K562 (cell line): ENCODE results near the gene PDHX. TPM values are rescaled to one million over a fixed set of nuclear protein-coding genes. Genes with fewer than 3 reads are reported as not detected.

Experiments
- ATAC-seq: fragments of 200-7000 bp; cut with Tn5 transposase; 3 replicates; pipeline ENCODE4 v1.9.1; 2020; ENCODE audit warnings: moderate library complexity
- BruUV-seq: library from RNA; stranded (reverse); fragments of 400-500 nt; replicated peaks from 2 replicates; lab custom pipeline; 2021; lab: Mats Ljungman, UMichigan
- CTCF ChIA-PET: fragments of 300-600 bp; formaldehyde crosslinking; extraction: SDS; loops from one replicate; lab custom pipeline; 2021; ENCODE audit warnings: low intra/inter-chr PET ratio; lab: Yijun Ruan, JAX
- POLR2A ChIA-PET: fragments of 300-600, 350-650 bp; sonication (Branson Sonifier 250); formaldehyde crosslinking; extraction: SDS; loops from one replicate; lab custom pipeline; 2021; ENCODE audit warnings: antibody characterized with exemption, inconsistent platforms; lab: Yijun Ruan, JAX
- DNase-seq, 4 experiments: peaks; one replicate each; pipeline versions ENCODE4 v3.0.0 to v3.0.0-alpha.2; 2011 to 2018; ENCODE audit warnings: low spot score in 3 of 4, mixed read lengths in 3 of 4; ENCODE audit errors: extremely low read depth in 1 of 4
- FAIRE-seq: peaks from 2 replicates; lab custom pipeline; 2011; peaks lifted over from hg19 to GRCh38; lab: Jason Lieb, UNC
- H2AFZ ChIP-seq: 2 replicates; pipeline ENCODE4 v1.6.0; 2011; ENCODE audit warnings: low read depth, low read length, control low read depth, inconsistent platforms
- H3K27ac ChIP-seq: fragments of 200-600 bp; 3 replicates; pipeline ENCODE4 v1.8.0; 2011; ENCODE audit warnings: low read depth, mild to moderate bottlenecking, control low read depth, inconsistent platforms, low read length, moderate library complexity, mixed read lengths; ENCODE audit errors: extremely low read depth
- H3K27me3 ChIP-seq, 2 experiments: fragments of 300-600 bp in 1 of 2; 2 replicates in 1 of 2; 3 replicates in 1 of 2; pipeline versions ENCODE4 v1.6.0 to v1.8.0; 2011; ENCODE audit warnings: inconsistent platforms in 2 of 2, low read length in 2 of 2, mild to moderate bottlenecking in 1 of 2, mixed read lengths in 1 of 2, moderate library complexity in 1 of 2; ENCODE audit not compliant: control insufficient read depth in 2 of 2, insufficient read depth in 2 of 2
- H3K36me3 ChIP-seq: fragments of 300-600 bp; 3 replicates; pipeline ENCODE4 v1.8.0; 2011; ENCODE audit warnings: mild to moderate bottlenecking, low read length, inconsistent platforms; ENCODE audit not compliant: control insufficient read depth, insufficient read depth
- H3K4me1 ChIP-seq, 2 experiments: fragments of 200-600 bp in 1 of 2; replicated peaks in 1 of 2; 2 replicates in 1 of 2; 3 replicates in 1 of 2; pipeline versions ENCODE4 v1.5.1 to v1.8.0; 2011; ENCODE audit warnings: inconsistent platforms in 2 of 2, low read length in 2 of 2, mild to moderate bottlenecking in 1 of 2, mixed read lengths in 1 of 2, moderate library complexity in 1 of 2; ENCODE audit not compliant: control insufficient read depth in 2 of 2, insufficient read depth in 2 of 2
- H3K4me2 ChIP-seq: 2 replicates; pipeline ENCODE4 v1.6.1; 2011; ENCODE audit warnings: low read length, control low read depth, inconsistent platforms, mixed read lengths; ENCODE audit not compliant: insufficient read depth
- H3K4me3 ChIP-seq: fragments of 200-600 bp; sonication (generic), shearing (Covaris generic); 2 replicates; pipeline ENCODE4 v1.5.1; 2016; ENCODE audit warnings: control low read depth, inconsistent platforms
- H3K79me2 ChIP-seq: fragments of 200-600 bp; 3 replicates; pipeline ENCODE4 v1.8.0; 2011; ENCODE audit warnings: low read length, inconsistent platforms; ENCODE audit not compliant: control insufficient read depth, insufficient read depth
- H3K9ac ChIP-seq, 2 experiments: 2 replicates each; pipeline versions ENCODE4 v1.6.0 to v1.6.1; 2011; ENCODE audit warnings: low read depth in 2 of 2, low read length in 2 of 2, control low read depth in 1 of 2, inconsistent platforms in 1 of 2, mild to moderate bottlenecking in 1 of 2, mixed read lengths in 1 of 2; ENCODE audit not compliant: insufficient read depth in 1 of 2
- H3K9me1 ChIP-seq: one replicate; pipeline ENCODE4 v1.6.0; 2011; ENCODE audit warnings: inconsistent platforms, mild to moderate bottlenecking, low read length, moderate library complexity; ENCODE audit not compliant: control insufficient read depth, insufficient read depth
- H3K9me3 ChIP-seq: replicated peaks from 2 replicates; pipeline ENCODE4 v1.5.1; 2011; ENCODE audit warnings: low read depth, low read length, inconsistent platforms; ENCODE audit not compliant: control insufficient read depth, insufficient read depth
- H4K20me1 ChIP-seq: replicated peaks from 2 replicates; pipeline ENCODE4 v1.6.1; 2011; ENCODE audit warnings: low read length, inconsistent platforms, mixed read lengths; ENCODE audit not compliant: control insufficient read depth, insufficient read depth
- ATF2 ChIP-seq: sonication (generic); formaldehyde crosslinking; IDR thresholded peaks from 2 replicates; pipeline ENCODE4 v1.8.1; 2022; ENCODE audit warnings: missing genetic modification reagents
- CBFB ChIP-seq: sonication (generic); formaldehyde crosslinking; IDR thresholded peaks from 2 replicates; pipeline ENCODE4 v1.4.0; 2020; ENCODE audit warnings: mild to moderate bottlenecking, missing genetic modification reagents
- GABPB1 ChIP-seq: sonication (generic); formaldehyde crosslinking; IDR thresholded peaks from 2 replicates; pipeline ENCODE4 v1.8.0; 2022; ENCODE audit warnings: mild to moderate bottlenecking, missing genetic modification reagents
- HDAC1 ChIP-seq, 2 experiments: fragments of 450-650 bp; IDR thresholded peaks; 2 replicates each; pipeline ENCODE4 v1.6.1; 2016 to 2017; ENCODE audit warnings: inconsistent platforms in 1 of 2, mild to moderate bottlenecking in 1 of 2, moderate library complexity in 1 of 2
- MCM2 ChIP-seq: fragments of 450-650 bp; IDR thresholded peaks from 2 replicates; pipeline ENCODE4 v1.6.1; 2017; ENCODE audit warnings: low read depth, mild to moderate bottlenecking
- POU5F1 ChIP-seq: fragments of 150-350 bp; IDR thresholded peaks from 2 replicates; pipeline ENCODE4 v1.6.1; 2014; ENCODE audit warnings: borderline replicate concordance, low read length, low read depth, mild to moderate bottlenecking; ENCODE audit not compliant: partially characterized antibody
- RHOXF2B ChIP-seq: fragments of 250-450 bp; sonication (Bioruptor Pico); conservative IDR thresholded peaks from 2 replicates; pipeline ENCODE4 v1.5.1; 2021
- ZBTB12 ChIP-seq: fragments of 250-450 bp; sonication (Bioruptor Pico); IDR thresholded peaks from 2 replicates; pipeline ENCODE4 v1.4.0; 2020
- ZBTB49 ChIP-seq: sonication (generic); formaldehyde crosslinking; IDR thresholded peaks from 2 replicates; pipeline ENCODE4 v1.8.0; 2022; ENCODE audit warnings: missing genetic modification reagents, mild to moderate bottlenecking, borderline replicate concordance
- ZNF75A ChIP-seq: fragments of 450-650 bp; formaldehyde crosslinking; IDR thresholded peaks from 2 replicates; pipeline ENCODE4 v1.4.0; 2020; ENCODE audit warnings: mild to moderate bottlenecking
- WGBS: fragments of 100-300 bp; shearing (Covaris generic); methylation state at CpG from one replicate; pipeline ENCODE4 v1.1.6; 2016; ENCODE audit warnings: low coverage, mixed read lengths; ENCODE audit not compliant: insufficient coverage; ENCODE audit errors: missing lambda C conversion rate; 5-methylcytosine and 5-hydroxymethylcytosine counted together
- in situ Hi-C: fragments of 300-500 bp; cut with MboI; formaldehyde crosslinking; loops from 4 replicates; pipeline ENCODE4 v1.15.0; 2018; ENCODE audit warnings: inconsistent platforms, mixed read lengths
- intact Hi-C: fragments of 100-400 bp; cut with micrococcal nuclease; formaldehyde crosslinking; loops from 2 replicates; pipeline ENCODE4 v1.14.2; 2022
- polyA plus RNA-seq, 8 experiments: library from polyadenylated mRNA; depleted of rRNA in 4 of 8; stranded (reverse) in 5 of 8; unstranded in 3 of 8; fragments of >200 nt; fragmentation: Nextera tagmentation in 2 of 8; fragmentation: Illumina TruSeq in 1 of 8; extraction: Ambion mirVana in 2 of 8; extraction: Trizol in 1 of 8; gene quantifications; 2 replicates each; pipeline versions ENCODE4 v1.2.1 to v1.2.3, GENCODE V29; 2011 to 2014; ENCODE audit warnings: inconsistent platforms in 1 of 8, missing spikeins in 1 of 8
- total RNA-seq, 7 experiments: library from RNA; depleted of rRNA in 6 of 7; stranded (reverse); fragments of >200 nt in 6 of 7; fragmentation: Illumina TruSeq in 2 of 7; extraction: Trizol in 2 of 7; gene quantifications; 2 replicates each; pipeline versions ENCODE4 v1.2.1 to v1.2.3, GENCODE V29; 2011 to 2021; ENCODE audit warnings: low replicate concordance in 1 of 7
- TF ChIP-seq, protein P1 (sequence below): fragments of 250-450 bp; sonication (Bioruptor Pico); IDR thresholded peaks from 2 replicates; pipeline ENCODE4 v1.5.0; 2022; ENCODE audit warnings: mild to moderate bottlenecking
- TF ChIP-seq, protein P2 (sequence below): sonication (generic); formaldehyde crosslinking; IDR thresholded peaks from 2 replicates; pipeline ENCODE4 v1.8.1; 2023; ENCODE audit warnings: mild to moderate bottlenecking, missing genetic modification reagents

The PDHX gene
- total and polyA plus RNA-seq, 9 of the 15 experiments (the other 6 are each of a cell fraction or from before 2014, with no cell fraction given) = 20.8 to 43.5 (median 31.2) TPM

GRCh38 chr11:34970480-34970879, 54.1 kb downstream of the PDHX start (continued):
- TF ChIP-seq, protein P1, sequence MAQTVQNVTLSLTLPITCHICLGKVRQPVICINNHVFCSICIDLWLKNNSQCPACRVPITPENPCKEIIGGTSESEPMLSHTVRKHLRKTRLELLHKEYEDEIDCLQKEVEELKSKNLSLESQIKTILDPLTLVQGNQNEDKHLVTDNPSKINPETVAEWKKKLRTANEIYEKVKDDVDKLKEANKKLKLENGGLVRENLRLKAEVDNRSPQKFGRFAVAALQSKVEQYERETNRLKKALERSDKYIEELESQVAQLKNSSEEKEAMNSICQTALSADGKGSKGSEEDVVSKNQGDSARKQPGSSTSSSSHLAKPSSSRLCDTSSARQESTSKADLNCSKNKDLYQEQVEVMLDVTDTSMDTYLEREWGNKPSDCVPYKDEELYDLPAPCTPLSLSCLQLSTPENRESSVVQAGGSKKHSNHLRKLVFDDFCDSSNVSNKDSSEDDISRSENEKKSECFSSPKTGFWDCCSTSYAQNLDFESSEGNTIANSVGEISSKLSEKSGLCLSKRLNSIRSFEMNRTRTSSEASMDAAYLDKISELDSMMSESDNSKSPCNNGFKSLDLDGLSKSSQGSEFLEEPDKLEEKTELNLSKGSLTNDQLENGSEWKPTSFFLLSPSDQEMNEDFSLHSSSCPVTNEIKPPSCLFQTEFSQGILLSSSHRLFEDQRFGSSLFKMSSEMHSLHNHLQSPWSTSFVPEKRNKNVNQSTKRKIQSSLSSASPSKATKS (CRISPR knock-in tag) = no peak
- TF ChIP-seq ZNF75A (CRISPR knock-in tag) (no peak), GABPB1 (no peak)
- TF ChIP-seq, all 486 proteins: peak for 0

DNA sequence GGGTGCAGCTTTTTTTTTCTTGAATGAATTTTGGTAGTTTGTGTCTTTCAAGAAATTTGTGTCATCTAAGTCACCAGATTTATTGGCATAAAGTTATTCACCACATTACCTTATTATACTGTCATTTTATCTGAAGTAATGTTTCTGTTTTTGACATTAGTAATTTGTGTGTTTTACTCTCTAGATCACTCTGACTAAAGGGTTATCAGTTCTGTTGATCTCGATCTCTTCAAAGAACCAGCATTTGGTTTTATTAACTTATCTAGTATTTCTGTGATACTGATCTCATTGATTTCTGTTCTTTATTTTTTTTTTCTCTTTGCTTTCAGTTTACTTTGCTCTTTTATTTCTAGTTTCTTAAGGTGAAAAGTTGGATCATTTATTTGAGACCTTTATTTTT, 55.5 kb downstream of the PDHX start:
- no peak for FAIRE-seq
- Histone ChIP-seq H3K4me3 (no peak overlapping the region), H3K36me3 (peaks cover 54% of the 10 kb centered on the region; the same call in 2 of the 3 replicates), H3K27ac (no peak overlapping the region), H3K9ac (no peak overlapping the region), H3K9me1 (no peaks in the 10 kb centered on the region), H3K4me2 (no peak overlapping the region), H3K79me2 (no peaks in the 10 kb centered on the region), H3K9me3 (no peaks in the 10 kb centered on the region), H3K4me1 (no peaks in the 10 kb centered on the region), H3K27me3 (no peaks in the 10 kb centered on the region), H2AFZ (no peak overlapping the region), H4K20me1 (no peaks in the 10 kb centered on the region)
- WGBS = 90% methylated on average over 1 of the region's 1 CpG
- no peak for TF ChIP-seq ATF2
- no peak for TF ChIP-seq CBFB (CRISPR knock-in tag)
- TF ChIP-seq ZBTB49 (CRISPR knock-in tag) = no peak
- TF ChIP-seq ZBTB12 (CRISPR knock-in tag) = no peak
- TF ChIP-seq, protein P2, sequence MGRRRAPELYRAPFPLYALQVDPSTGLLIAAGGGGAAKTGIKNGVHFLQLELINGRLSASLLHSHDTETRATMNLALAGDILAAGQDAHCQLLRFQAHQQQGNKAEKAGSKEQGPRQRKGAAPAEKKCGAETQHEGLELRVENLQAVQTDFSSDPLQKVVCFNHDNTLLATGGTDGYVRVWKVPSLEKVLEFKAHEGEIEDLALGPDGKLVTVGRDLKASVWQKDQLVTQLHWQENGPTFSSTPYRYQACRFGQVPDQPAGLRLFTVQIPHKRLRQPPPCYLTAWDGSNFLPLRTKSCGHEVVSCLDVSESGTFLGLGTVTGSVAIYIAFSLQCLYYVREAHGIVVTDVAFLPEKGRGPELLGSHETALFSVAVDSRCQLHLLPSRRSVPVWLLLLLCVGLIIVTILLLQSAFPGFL (CRISPR knock-in tag) = no peak
- TF ChIP-seq HDAC1 (IDR thresholded peaks at IDR 0.05) = no peak
- TF ChIP-seq RHOXF2B (CRISPR knock-in tag) = no peak
- no peak for TF ChIP-seq POU5F1
- no peak for TF ChIP-seq MCM2
- no peak for ATAC-seq
- POLR2A ChIA-PET = no interaction called here
- BruUV-seq = no TSS peak
- DNase-seq = no peak
- CTCF ChIA-PET = no interaction called here
- in situ Hi-C loops = no loop called here
- intact Hi-C loops = no loop called here
